H1 (cell line): ENCODE data around the gene STK33. TPM values are rescaled to one million over a fixed set of nuclear protein-coding genes. Genes with fewer than 3 reads are reported as not detected.

Experiments used
- CTCF ChIA-PET: fragments of 300-600 bp; sonication (Branson Sonifier 250); formaldehyde crosslinking; loops from one replicate; lab custom pipeline; 2021; ENCODE audit not compliant: partially characterized antibody; lab: Charles Lee
- POLR2A ChIA-PET: fragments of 300-600 bp; sonication (Branson Sonifier 250); formaldehyde crosslinking; loops from one replicate; lab custom pipeline; 2021; ENCODE audit warnings: inconsistent platforms; ENCODE audit not compliant: partially characterized antibody; lab: Charles Lee
- DNase-seq, 2 experiments: peaks; one replicate each; pipeline versions ENCODE4 v3.0.0 to v3.0.0-alpha.2; 2010 to 2022; ENCODE audit warnings: low spot score in 2 of 2, low read depth in 1 of 2, mixed read lengths in 1 of 2
- FAIRE-seq: peaks from 2 replicates; lab custom pipeline; 2011; peaks lifted over from hg19 to GRCh38; lab: Jason Lieb, UNC
- H2AFZ ChIP-seq: 2 replicates; pipeline ENCODE4 v1.8.1; 2012; ENCODE audit warnings: low read length, inconsistent platforms
- H2AK5ac ChIP-seq: 2 replicates; pipeline ENCODE4 v1.6.1; 2013; ENCODE audit warnings: low read depth, low read length
- H2BK120ac ChIP-seq: replicated peaks from 2 replicates; pipeline ENCODE3; 2013; ENCODE audit warnings: low read depth, low read length, inconsistent platforms
- H2BK12ac ChIP-seq: 2 replicates; pipeline ENCODE4 v1.6.1; 2013; ENCODE audit warnings: low read depth, low read length
- H2BK15ac ChIP-seq: 2 replicates; pipeline ENCODE4 v1.6.1; 2013; ENCODE audit warnings: low read length
- H2BK20ac ChIP-seq: 2 replicates; pipeline ENCODE4 v1.6.1; 2013; ENCODE audit warnings: low read length
- H2BK5ac ChIP-seq: 2 replicates; pipeline ENCODE4 v1.6.1; 2013; ENCODE audit warnings: low read depth, low read length
- H3K14ac ChIP-seq: 2 replicates; pipeline ENCODE4 v1.6.1; 2013; ENCODE audit warnings: inconsistent platforms; ENCODE audit not compliant: insufficient read length
- H3K18ac ChIP-seq: 2 replicates; pipeline ENCODE4 v1.6.1; 2013; ENCODE audit warnings: low read length; ENCODE audit errors: extremely low read depth
- H3K23ac ChIP-seq: 2 replicates; pipeline ENCODE4 v1.6.1; 2013; ENCODE audit warnings: inconsistent platforms; ENCODE audit not compliant: insufficient read length
- H3K23me2 ChIP-seq: 2 replicates; pipeline ENCODE4 v1.6.1; 2013; ENCODE audit warnings: low read depth, low read length
- H3K27ac ChIP-seq: 2 replicates; pipeline ENCODE4 v1.6.1; 2011; ENCODE audit warnings: low read depth, low read length, inconsistent platforms
- H3K27me3 ChIP-seq, 4 experiments: replicated peaks in 1 of 4; 1 replicate in 1 of 4; 2 replicates in 3 of 4; pipeline versions ENCODE4 v1.6.1 to v1.8.1; 2011 to 2013; ENCODE audit warnings: low read length in 3 of 4, mild to moderate bottlenecking in 3 of 4, inconsistent platforms in 2 of 4, mixed read lengths in 2 of 4, moderate library complexity in 1 of 4; ENCODE audit not compliant: control insufficient read depth in 3 of 4, insufficient read depth in 3 of 4; ENCODE audit errors: extremely low read depth in 1 of 4
- H3K36me3 ChIP-seq, 4 experiments: 2 replicates each; pipeline versions ENCODE4 v1.6.1 to v1.8.1; 2011 to 2013; ENCODE audit warnings: mild to moderate bottlenecking in 4 of 4, low read length in 3 of 4, moderate library complexity in 2 of 4, control low read depth in 1 of 4, inconsistent platforms in 1 of 4; ENCODE audit not compliant: insufficient read depth in 4 of 4, control insufficient read depth in 2 of 4
- H3K4ac ChIP-seq: replicated peaks from 2 replicates; pipeline ENCODE3; 2013; ENCODE audit warnings: low read length, low read depth, mixed read lengths, inconsistent platforms; ENCODE audit not compliant: insufficient read length
- H3K4me1 ChIP-seq, 4 experiments: replicated peaks in 1 of 4; 1 replicate in 1 of 4; 2 replicates in 3 of 4; pipeline versions ENCODE4 v1.6.1 to v1.8.1; 2011 to 2013; ENCODE audit warnings: low read length in 3 of 4, inconsistent platforms in 2 of 4, mixed read lengths in 1 of 4; ENCODE audit not compliant: insufficient read depth in 4 of 4, control insufficient read depth in 3 of 4
- H3K4me2 ChIP-seq, 2 experiments: 2 replicates each; pipeline versions ENCODE4 v1.6.1 to v1.8.1; 2011 to 2013; ENCODE audit warnings: low read depth in 2 of 2, low read length in 2 of 2, control low read depth in 1 of 2, inconsistent platforms in 1 of 2, mild to moderate bottlenecking in 1 of 2; ENCODE audit not compliant: insufficient read depth in 1 of 2
- H3K4me3 ChIP-seq, 4 experiments: fragments of 200-600, 300-600 bp in 1 of 4; sonication (generic), shearing (Covaris generic), sonication (Bioruptor Twin) in 1 of 4; 2 replicates each; pipeline versions ENCODE4 v1.5.1 to v1.8.1; 2011 to 2016; ENCODE audit warnings: low read length in 4 of 4, low read depth in 3 of 4, control low read depth in 2 of 4, inconsistent platforms in 2 of 4, mild to moderate bottlenecking in 2 of 4, mixed read lengths in 1 of 4, moderate library complexity in 1 of 4; ENCODE audit not compliant: insufficient read depth in 2 of 4; ENCODE audit errors: extremely low read depth in 1 of 4
- H3K56ac ChIP-seq: replicated peaks from 2 replicates; pipeline ENCODE3; 2013; ENCODE audit warnings: low read depth, mild to moderate bottlenecking, mixed read lengths, low read length, inconsistent platforms; ENCODE audit not compliant: insufficient read length
- H3K79me1 ChIP-seq: 2 replicates; pipeline ENCODE4 v1.6.1; 2013; ENCODE audit warnings: low read depth, low read length, control low read depth
- H3K79me2 ChIP-seq, 2 experiments: 2 replicates each; pipeline versions ENCODE4 v1.6.1 to v1.8.1; 2012 to 2013; ENCODE audit warnings: low read length in 2 of 2, mild to moderate bottlenecking in 2 of 2, inconsistent platforms in 1 of 2; ENCODE audit not compliant: insufficient read depth in 2 of 2, control insufficient read depth in 1 of 2
- H3K9ac ChIP-seq, 4 experiments: replicated peaks in 1 of 4; 1 replicate in 1 of 4; 2 replicates in 3 of 4; pipeline versions ENCODE4 v1.6.1 to v1.8.1; 2011 to 2013; ENCODE audit warnings: low read depth in 3 of 4, low read length in 3 of 4, control low read depth in 2 of 4, mild to moderate bottlenecking in 2 of 4, moderate library complexity in 2 of 4, inconsistent platforms in 1 of 4; ENCODE audit errors: extremely low read depth in 1 of 4
- H3K9me3 ChIP-seq, 2 experiments: 2 replicates each; pipeline versions ENCODE4 v1.6.1 to v1.8.1; 2012 to 2013; ENCODE audit warnings: mild to moderate bottlenecking in 2 of 2, moderate library complexity in 2 of 2, control low read depth in 1 of 2, inconsistent platforms in 1 of 2, low read depth in 1 of 2, low read length in 1 of 2, mixed read lengths in 1 of 2; ENCODE audit not compliant: insufficient read depth in 2 of 2
- H4K20me1 ChIP-seq, 2 experiments: replicated peaks in 1 of 2; 2 replicates each; pipeline versions ENCODE3 to v1.8.1; 2011 to 2013; ENCODE audit warnings: inconsistent platforms in 2 of 2, low read length in 2 of 2, mild to moderate bottlenecking in 1 of 2; ENCODE audit not compliant: insufficient read depth in 2 of 2, control insufficient read depth in 1 of 2
- H4K5ac ChIP-seq: 2 replicates; pipeline ENCODE4 v1.6.1; 2013; ENCODE audit warnings: low read length, low read depth, mixed read lengths, inconsistent platforms; ENCODE audit not compliant: insufficient read length
- H4K8ac ChIP-seq: 2 replicates; pipeline ENCODE4 v1.8.0; 2013; ENCODE audit warnings: mild to moderate bottlenecking, moderate library complexity, low read length, inconsistent platforms; ENCODE audit not compliant: insufficient read depth; ENCODE audit errors: extremely low read depth
- H4K91ac ChIP-seq: replicated peaks from 2 replicates; pipeline ENCODE3; 2013; ENCODE audit warnings: low read length, mixed read lengths, inconsistent platforms; ENCODE audit not compliant: insufficient read length
- GABPA ChIP-seq: IDR thresholded peaks from 2 replicates; pipeline ENCODE4 v1.6.1; 2011; ENCODE audit warnings: mild to moderate bottlenecking, low read length, moderate library complexity, borderline replicate concordance; ENCODE audit not compliant: insufficient read depth
- HDAC2 ChIP-seq, 2 experiments: fragments of 300-600 bp in 1 of 2; sonication (generic) in 1 of 2; IDR thresholded peaks; 2 replicates each; pipeline ENCODE4 v1.6.1; 2011 to 2012; ENCODE audit warnings: low read depth in 2 of 2, low read length in 2 of 2, mild to moderate bottlenecking in 2 of 2, moderate library complexity in 2 of 2, borderline replicate concordance in 1 of 2, inconsistent platforms in 1 of 2
- JUN ChIP-seq: IDR thresholded peaks from 2 replicates; pipeline ENCODE4 v1.6.1; 2011; ENCODE audit warnings: low read depth, mild to moderate bottlenecking, improper control_type of control experiment, low read length
- JUND ChIP-seq: IDR thresholded peaks from 2 replicates; pipeline ENCODE4 v1.6.1; 2011; ENCODE audit warnings: mild to moderate bottlenecking, improper control_type of control experiment, low read length
- RXRA ChIP-seq: IDR thresholded peaks from 2 replicates; pipeline ENCODE4 v1.6.1; 2011; ENCODE audit warnings: low read depth, mild to moderate bottlenecking, low read length, moderate library complexity; ENCODE audit not compliant: insufficient read depth
- SIN3A ChIP-seq, 2 experiments: IDR thresholded peaks in 1 of 2; conservative IDR thresholded peaks in 1 of 2; 2 replicates each; pipeline ENCODE4 v1.6.1; 2011 to 2012; ENCODE audit warnings: low read length in 2 of 2, improper control_type of control experiment in 1 of 2, low read depth in 1 of 2, mild to moderate bottlenecking in 1 of 2
- SIX5 ChIP-seq: IDR thresholded peaks from 2 replicates; pipeline ENCODE4 v1.6.1; 2011; ENCODE audit warnings: mild to moderate bottlenecking, low read depth, low read length
- SP2 ChIP-seq: IDR thresholded peaks from 2 replicates; pipeline ENCODE4 v1.6.1; 2012; ENCODE audit warnings: mild to moderate bottlenecking, low read length, inconsistent platforms
- SP4 ChIP-seq: IDR thresholded peaks from 2 replicates; pipeline ENCODE4 v1.6.1; 2012; ENCODE audit warnings: low read length, inconsistent platforms
- TAF1 ChIP-seq: IDR thresholded peaks from 2 replicates; pipeline ENCODE4 v1.6.1; 2011; ENCODE audit warnings: mild to moderate bottlenecking, low read depth, low read length
- WGBS, 2 experiments: shearing (Covaris generic) in 1 of 2; methylation state at CpG; one replicate each; pipeline versions ENCODE4 v1.1.6 to v1.1.7; 2013 to 2015; ENCODE audit warnings: low lambda C conversion rate in 2 of 2, mixed read lengths in 2 of 2, inconsistent platforms in 1 of 2, low coverage in 1 of 2, missing lambda C conversion rate in 1 of 2; ENCODE audit not compliant: insufficient replicate concordance in 2 of 2, insufficient coverage in 1 of 2, insufficient read length in 1 of 2; ENCODE audit errors: extremely low coverage in 1 of 2, missing lambda C conversion rate in 1 of 2; 5-methylcytosine and 5-hydroxymethylcytosine counted together
- polyA plus RNA-seq, 7 experiments: library from polyadenylated mRNA; depleted of rRNA in 3 of 7; stranded (reverse) in 5 of 7; unstranded in 2 of 7; fragments of >200 nt in 5 of 7; fragments of 200-250 nt in 2 of 7; gene quantifications; 1 replicate in 5 of 7; 2 replicates in 1 of 7; 4 replicates in 1 of 7; pipeline versions ENCODE4 v1.2.1 to v1.2.3, GENCODE V29; 2011 to 2013; ENCODE audit warnings: missing spikeins in 2 of 7, mixed read lengths in 2 of 7
- total RNA-seq: library from RNA; stranded (reverse); fragmentation: NEBNext Ultra II Directional; extraction: Animal tissue kit (Norgen Biotek cat#: 25700); gene quantifications from 2 replicates; pipeline ENCODE4 v1.2.1, GENCODE V29; 2021
- TF ChIP-seq, protein P1 (sequence below), 3 experiments: IDR thresholded peaks; 1 replicate in 2 of 3; 2 replicates in 1 of 3; pipeline versions ENCODE4 v1.5.1 to v1.6.1; 2011; ENCODE audit warnings: low read length in 3 of 3, mild to moderate bottlenecking in 3 of 3, inconsistent platforms in 2 of 3, low read depth in 1 of 3, moderate library complexity in 1 of 3; ENCODE audit not compliant: insufficient read depth in 1 of 3; ENCODE audit errors: control extremely low read depth in 1 of 3

The STK33 gene
- total and polyA plus RNA-seq, 2 of the 8 experiments (the other 6 are each of a cell fraction or from before 2014, with no cell fraction given) = 8.8 to 25.1 TPM

- ChIA-PET CTCF (interaction anchor here (0.6 to 4.2 kb wide), 3 partner anchors 53 to 179 kb away, joined by 3 to 17 read pairs (median 7); no protein-coding TSS in a partner anchor), POLR2A (interaction anchor here (0.7 kb wide), 1 partner anchor 11 kb away, joined by 3 read pairs; no protein-coding TSS in a partner anchor)
- Histone ChIP-seq H3K4me2 (no peak overlapping the region), H4K20me1 (no peaks in the 10 kb centered on the region), H3K9ac (no peak overlapping the region), H2BK20ac (no peak overlapping the region), H2BK5ac (no peak overlapping the region), H2BK15ac (no peak overlapping the region), H3K27ac (no peak overlapping the region), H2AK5ac (no peak overlapping the region), H3K23me2 (no peaks in the 10 kb centered on the region), H4K5ac (no peak overlapping the region), H3K18ac (no peak overlapping the region), H3K27me3 (no peaks in the 10 kb centered on the region), H4K91ac (no peak overlapping the region), H2BK120ac (no peak overlapping the region), H3K4me3 (no peak overlapping the region), H3K23ac (no peak overlapping the region), H3K36me3 (no peaks in the 10 kb centered on the region), H3K56ac (no peak overlapping the region), H3K79me2 (no peaks in the 10 kb centered on the region), H3K14ac (no peak overlapping the region), H2AFZ (no peak overlapping the region), H3K4me1 (peaks cover 0 to 10% (median 2%) of the 10 kb centered on the region in 4 experiments; a peak in 5 of 7 replicates), H4K8ac (no peak overlapping the region), H3K79me1 (no peaks in the 10 kb centered on the region), H3K9me3 (no peaks in the 10 kb centered on the region), H3K4ac (no peak overlapping the region), H2BK12ac (no peak overlapping the region)
- DNase-seq = no peak
- FAIRE-seq = no peak
- WGBS, 2 experiments = 80% methylated on average over 5 of the region's 5 CpGs; no CpG with 5 or more reads in 1 of the 2 experiments
- no peak for TF ChIP-seq GABPA
- no peak for TF ChIP-seq HDAC2 (IDR thresholded peaks at IDR 0.05; ENCODE audit: borderline replicate concordance in 1 of 2, low read depth in 2 of 2, low read length in 2 of 2)
- TF ChIP-seq SP4 = no peak
- no peak for TF ChIP-seq JUND
- TF ChIP-seq JUN = no peak
- TF ChIP-seq SP2 = no peak
- TF ChIP-seq SIN3A (conservative IDR thresholded peaks at IDR 0.05 in 1 of 2, IDR thresholded peaks at IDR 0.05 in 1 of 2; ENCODE audit: low read depth in 1 of 2, low read length in 2 of 2) = no peak
- no peak for TF ChIP-seq TAF1
- TF ChIP-seq SIX5 = no peak
- TF ChIP-seq, protein P1, sequence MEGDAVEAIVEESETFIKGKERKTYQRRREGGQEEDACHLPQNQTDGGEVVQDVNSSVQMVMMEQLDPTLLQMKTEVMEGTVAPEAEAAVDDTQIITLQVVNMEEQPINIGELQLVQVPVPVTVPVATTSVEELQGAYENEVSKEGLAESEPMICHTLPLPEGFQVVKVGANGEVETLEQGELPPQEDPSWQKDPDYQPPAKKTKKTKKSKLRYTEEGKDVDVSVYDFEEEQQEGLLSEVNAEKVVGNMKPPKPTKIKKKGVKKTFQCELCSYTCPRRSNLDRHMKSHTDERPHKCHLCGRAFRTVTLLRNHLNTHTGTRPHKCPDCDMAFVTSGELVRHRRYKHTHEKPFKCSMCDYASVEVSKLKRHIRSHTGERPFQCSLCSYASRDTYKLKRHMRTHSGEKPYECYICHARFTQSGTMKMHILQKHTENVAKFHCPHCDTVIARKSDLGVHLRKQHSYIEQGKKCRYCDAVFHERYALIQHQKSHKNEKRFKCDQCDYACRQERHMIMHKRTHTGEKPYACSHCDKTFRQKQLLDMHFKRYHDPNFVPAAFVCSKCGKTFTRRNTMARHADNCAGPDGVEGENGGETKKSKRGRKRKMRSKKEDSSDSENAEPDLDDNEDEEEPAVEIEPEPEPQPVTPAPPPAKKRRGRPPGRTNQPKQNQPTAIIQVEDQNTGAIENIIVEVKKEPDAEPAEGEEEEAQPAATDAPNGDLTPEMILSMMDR (IDR thresholded peaks at IDR 0.05; ENCODE audit: control extremely low read depth in 1 of 3, insufficient read depth in 1 of 3, low read depth in 1 of 3, low read length in 3 of 3) = no peak
- no peak for TF ChIP-seq RXRA
Measured at GRCh38 chr11:8387693-8388092, 206.3 kb downstream of the STK33 start.
